NT2/D1 (cell line): ENCODE results near the gene NGB.

ENCODE experiments used
- DNase-seq: peaks from one replicate; pipeline ENCODE4 v3.0.0-alpha.2; 2011; ENCODE audit warnings: low read depth, low spot score
- H3K27me3 ChIP-seq: 2 replicates; pipeline ENCODE4 v1.6.0; 2011; ENCODE audit warnings: mild to moderate bottlenecking; ENCODE audit not compliant: insufficient read length, insufficient read depth
- H3K36me3 ChIP-seq: 2 replicates; pipeline ENCODE4 v1.6.1; 2011; ENCODE audit warnings: mild to moderate bottlenecking, low read length, mixed read lengths; ENCODE audit not compliant: insufficient read depth, insufficient read length
- H3K4me1 ChIP-seq: 2 replicates; pipeline ENCODE4 v1.5.1; 2011; ENCODE audit not compliant: insufficient read depth, insufficient read length
- H3K4me3 ChIP-seq: 2 replicates; pipeline ENCODE4 v1.5.1; 2011; ENCODE audit warnings: low read depth; ENCODE audit not compliant: insufficient read length
- H3K9ac ChIP-seq: 2 replicates; pipeline ENCODE4 v1.6.0; 2011; ENCODE audit warnings: low read depth; ENCODE audit not compliant: insufficient read length
- H3K9me3 ChIP-seq: 2 replicates; pipeline ENCODE4 v1.5.1; 2011; ENCODE audit warnings: mild to moderate bottlenecking, low read length; ENCODE audit not compliant: insufficient read depth
- SUZ12 ChIP-seq: IDR thresholded peaks from 2 replicates; pipeline ENCODE4 v1.6.1; 2011; ENCODE audit not compliant: insufficient read length, insufficient read depth; ENCODE audit errors: extremely low read depth
- YY1 ChIP-seq: IDR thresholded peaks from 2 replicates; pipeline ENCODE4 v1.6.1; 2011; ENCODE audit not compliant: insufficient read length, insufficient read depth
- ZNF274 ChIP-seq: IDR thresholded peaks from 2 replicates; pipeline ENCODE4 v1.6.1; 2011; ENCODE audit warnings: mild to moderate bottlenecking, low read depth, low read length

The NGB gene

GRCh38 chr14:77314539-77315457 is 43.8 kb upstream of the NGB start:
- Histone ChIP-seq H3K9ac (no peak overlapping the region), H3K4me1 (peaks cover 8% of the 10 kb centered on the region), H3K9me3 (no peaks in the 10 kb centered on the region), H3K4me3 (no peak overlapping the region), H3K36me3 (peaks cover 2% of the 10 kb centered on the region), H3K27me3 (no peaks in the 10 kb centered on the region)
- no peak for DNase-seq
- TF ChIP-seq YY1 (no peak), SUZ12 (no peak), ZNF274 (no peak)

- Histone ChIP-seq H3K36me3 (peaks cover 2% of the 10 kb centered on the region), H3K27me3 (no peaks in the 10 kb centered on the region), H3K4me3 (no peak overlapping the region), H3K4me1 (peaks cover 8% of the 10 kb centered on the region), H3K9me3 (no peaks in the 10 kb centered on the region), H3K9ac (no peak overlapping the region)
- TF ChIP-seq ZNF274 (no peak), SUZ12 (no peak), YY1 (no peak)
- no peak for DNase-seq
Measured at GRCh38 chr14:77314043-77314442, 43.0 kb upstream of the NGB start.

GRCh38 chr14:77313371-77313770 is 42.4 kb upstream of the NGB start:
- no peak for TF ChIP-seq ZNF274
- no peak for TF ChIP-seq SUZ12
- no peak for TF ChIP-seq YY1
- Histone ChIP-seq H3K36me3 (peaks cover 2% of the 10 kb centered on the region), H3K4me1 (peaks cover 8% of the 10 kb centered on the region), H3K4me3 (no peak overlapping the region), H3K27me3 (no peaks in the 10 kb centered on the region), H3K9me3 (no peaks in the 10 kb centered on the region), H3K9ac (no peak overlapping the region)
- no peak for DNase-seq

GRCh38 chr14:77311217-77311616 is 40.2 kb upstream of the NGB start:
- DNase-seq = no peak

GRCh38 chr14:77310026-77310425 is 39.0 kb upstream of the NGB start:
- no peak overlapping the region for H3K9ac ChIP-seq
- no peak for TF ChIP-seq ZNF274
- no peak for TF ChIP-seq SUZ12
- no peak for TF ChIP-seq YY1
- peaks cover 8% of the 10 kb centered on the region for H3K4me1 ChIP-seq
- DNase-seq = no peak
- no peak overlapping the region for H3K4me3 ChIP-seq
- H3K27me3 ChIP-seq = no peaks in the 10 kb centered on the region
- H3K36me3 ChIP-seq = peaks cover 9% of the 10 kb centered on the region
- no peaks in the 10 kb centered on the region for H3K9me3 ChIP-seq

More at GRCh38 chr14:77311217-77311616, 40.2 kb upstream of the NGB start:
- peaks cover 2% of the 10 kb centered on the region for H3K36me3 ChIP-seq
- H3K9ac ChIP-seq = no peak overlapping the region
- no peaks in the 10 kb centered on the region for H3K27me3 ChIP-seq
- no peak for TF ChIP-seq SUZ12
- no peak for TF ChIP-seq ZNF274
- TF ChIP-seq YY1 = no peak
- H3K4me3 ChIP-seq = no peak overlapping the region
- no peaks in the 10 kb centered on the region for H3K9me3 ChIP-seq
- H3K4me1 ChIP-seq = peaks cover 12% of the 10 kb centered on the region

- Histone ChIP-seq H3K9ac (no peak overlapping the region), H3K36me3 (peaks cover 12% of the 10 kb centered on the region), H3K4me1 (peaks cover 4% of the 10 kb centered on the region), H3K9me3 (no peaks in the 10 kb centered on the region), H3K27me3 (no peaks in the 10 kb centered on the region), H3K4me3 (no peak overlapping the region)
- TF ChIP-seq ZNF274 = no peak
- TF ChIP-seq YY1 = no peak
- TF ChIP-seq SUZ12 = no peak
- no peak for DNase-seq
Measured at GRCh38 chr14:77309131-77309530, 38.1 kb upstream of the NGB start.

- H3K9ac ChIP-seq = no peak overlapping the region
- DNase-seq = no peak
- no peaks in the 10 kb centered on the region for H3K9me3 ChIP-seq
- H3K27me3 ChIP-seq = no peaks in the 10 kb centered on the region
- no peak for TF ChIP-seq ZNF274
- TF ChIP-seq YY1 = no peak
- TF ChIP-seq SUZ12 = no peak
- peaks cover 10% of the 10 kb centered on the region for H3K4me1 ChIP-seq
- H3K4me3 ChIP-seq = no peak overlapping the region
- H3K36me3 ChIP-seq = peaks cover 16% of the 10 kb centered on the region
Measured at GRCh38 chr14:77306851-77307496, 36.0 kb upstream of the NGB start.
